HepG2 (cell line): ENCODE measurements around the gene TSHZ2. TPM values are rescaled to one million over a fixed set of nuclear protein-coding genes. Genes with fewer than 3 reads are reported as not detected.

Source experiments
- ATAC-seq: fragments of 200-7000 bp; cut with Tn5 transposase; 3 replicates; pipeline ENCODE4 v1.9.1; 2020; ENCODE audit warnings: mild to moderate bottlenecking, moderate library complexity
- BruUV-seq: library from RNA; stranded (reverse); fragments of 400-500 nt; replicated peaks from 2 replicates; lab custom pipeline; 2021; lab: Mats Ljungman, UMichigan
- CTCF ChIA-PET: fragments of 300-600 bp; formaldehyde crosslinking; extraction: SDS; loops from one replicate; lab custom pipeline; 2021; ENCODE audit warnings: low total read pairs, inconsistent platforms, low intra/inter-chr PET ratio; lab: Yijun Ruan, JAX
- POLR2A ChIA-PET: fragments of 350-600 bp; sonication (Branson Sonifier 250); formaldehyde crosslinking; loops from one replicate; lab custom pipeline; 2020; ENCODE audit warnings: antibody characterized with exemption, inconsistent platforms; lab: Yijun Ruan, JAX
- DNase-seq: peaks from one replicate; pipeline ENCODE4 v3.0.0-alpha.2; 2015; ENCODE audit warnings: low spot score
- FAIRE-seq: peaks from 3 replicates; lab custom pipeline; 2011; peaks lifted over from hg19 to GRCh38; lab: Jason Lieb, UNC
- H2AFZ ChIP-seq: one replicate; pipeline ENCODE4 v1.6.1; 2011; ENCODE audit warnings: low read length, inconsistent platforms
- H3K27ac ChIP-seq: fragments of 300-600 bp; 3 replicates; pipeline ENCODE4 v1.8.0; 2011; ENCODE audit warnings: mixed run types, mild to moderate bottlenecking, mixed read lengths, low read length, inconsistent platforms; ENCODE audit not compliant: insufficient read depth; ENCODE audit errors: extremely low read length
- H3K27me3 ChIP-seq, 2 experiments: fragments of 200-600 bp in 1 of 2; 2 replicates in 1 of 2; 3 replicates in 1 of 2; pipeline versions ENCODE4 v1.6.0 to v1.8.0; 2011; ENCODE audit warnings: low read length in 2 of 2, mild to moderate bottlenecking in 2 of 2, moderate library complexity in 2 of 2, inconsistent platforms in 1 of 2; ENCODE audit not compliant: insufficient read depth in 2 of 2, control insufficient read depth in 1 of 2
- H3K36me3 ChIP-seq, 2 experiments: fragments of 200-600 bp in 1 of 2; replicated peaks in 1 of 2; 2 replicates in 1 of 2; 3 replicates in 1 of 2; pipeline versions ENCODE4 v1.5.1 to v1.8.0; 2011; ENCODE audit warnings: low read length in 2 of 2, inconsistent platforms in 1 of 2; ENCODE audit not compliant: insufficient read depth in 2 of 2, control insufficient read depth in 1 of 2
- H3K4me1 ChIP-seq: 2 replicates; pipeline ENCODE4 v1.5.1; 2012; ENCODE audit warnings: low read length, inconsistent platforms; ENCODE audit not compliant: insufficient read depth
- H3K4me2 ChIP-seq: 2 replicates; pipeline ENCODE4 v1.6.0; 2011; ENCODE audit warnings: low read depth, low read length, inconsistent platforms
- H3K4me3 ChIP-seq, 3 experiments: fragments of 200-600 bp in 1 of 3; sonication (generic), shearing (Covaris generic) in 1 of 3; replicated peaks in 1 of 3; 2 replicates each; pipeline ENCODE4 v1.5.1; 2011 to 2016; ENCODE audit warnings: low read length in 3 of 3, inconsistent platforms in 2 of 3, low read depth in 2 of 3, mild to moderate bottlenecking in 2 of 3, control low read depth in 1 of 3, mixed read lengths in 1 of 3; ENCODE audit not compliant: insufficient read depth in 1 of 3
- H3K79me2 ChIP-seq: one replicate; pipeline ENCODE4 v1.6.1; 2011; ENCODE audit warnings: low read length, inconsistent platforms; ENCODE audit not compliant: insufficient read depth
- H3K9ac ChIP-seq: 2 replicates; pipeline ENCODE4 v1.6.0; 2011; ENCODE audit warnings: mild to moderate bottlenecking, low read depth, low read length, inconsistent platforms; ENCODE audit not compliant: insufficient read depth
- H3K9me3 ChIP-seq: 2 replicates; pipeline ENCODE4 v1.5.1; 2012; ENCODE audit warnings: mild to moderate bottlenecking, low read length
- H4K20me1 ChIP-seq: 2 replicates; pipeline ENCODE4 v1.6.0; 2011; ENCODE audit warnings: inconsistent platforms, mild to moderate bottlenecking, low read length, moderate library complexity; ENCODE audit not compliant: insufficient read depth
- CEBPB ChIP-seq: IDR thresholded peaks from 2 replicates; pipeline ENCODE4 v1.6.1; 2011; ENCODE audit warnings: low read depth, low read length, improper control_type of control experiment, borderline replicate concordance
- E2F5 ChIP-seq: sonication (generic); formaldehyde crosslinking; conservative IDR thresholded peaks from 2 replicates; pipeline ENCODE4 v1.4.0; 2020; ENCODE audit warnings: missing genetic modification reagents
- USF2 ChIP-seq, 2 experiments: sonication (generic) in 1 of 2; formaldehyde crosslinking in 1 of 2; IDR thresholded peaks; 2 replicates each; pipeline versions ENCODE4 v1.5.1 to v1.6.1; 2011 to 2020; ENCODE audit warnings: borderline replicate concordance in 1 of 2, low read depth in 1 of 2, low read length in 1 of 2, mild to moderate bottlenecking in 1 of 2, missing genetic modification reagents in 1 of 2, moderate library complexity in 1 of 2
- ZNF770 ChIP-seq: sonication (generic); formaldehyde crosslinking; IDR thresholded peaks from 2 replicates; pipeline ENCODE4 v1.5.0; 2020; ENCODE audit warnings: mild to moderate bottlenecking, missing genetic modification reagents
- WGBS: methylation state at CpG from one replicate; pipeline ENCODE4 v1.1.6; 2017; ENCODE audit warnings: low lambda C conversion rate; 5-methylcytosine and 5-hydroxymethylcytosine counted together
- in situ Hi-C: cut with HindIII; loops from 2 replicates; pipeline ENCODE4 v1.10.0; 2017; ENCODE audit warnings: low pct_unique_long_range_greater_than_20kb; ENCODE audit not compliant: extremely low pct_ligation_motif_present
- intact Hi-C: fragments of 100-400 bp; cut with micrococcal nuclease; formaldehyde crosslinking; loops from one replicate; pipeline ENCODE4 v1.10.0; 2022; ENCODE audit not compliant: unreplicated experiment
- polyA plus RNA-seq, 8 experiments: library from polyadenylated mRNA; depleted of rRNA in 3 of 8; stranded (reverse) in 7 of 8; unstranded in 1 of 8; fragments of >200 nt; fragmentation: Illumina TruSeq in 4 of 8; extraction: Trizol in 4 of 8; gene quantifications; 2 replicates each; pipeline versions ENCODE4 v1.2.1 to v1.2.3, GENCODE V29; 2011 to 2016; ENCODE audit warnings: low read depth in 4 of 8, missing spikeins in 1 of 8, mixed read lengths in 1 of 8; ENCODE audit not compliant: insufficient read depth in 1 of 8
- total RNA-seq, 5 experiments: library from RNA; depleted of rRNA; stranded (reverse); fragments of >200 nt; fragmentation: Illumina TruSeq; extraction: Trizol; gene quantifications; 2 replicates each; pipeline ENCODE4 v1.2.3, GENCODE V29; 2016; ENCODE audit warnings: low read depth in 1 of 5

The TSHZ2 gene
- total and polyA plus RNA-seq, 2 of the 13 experiments (the other 11 are each of a cell fraction or from before 2014, with no cell fraction given) = 0.01 TPM; not detected in 1

- H2AFZ ChIP-seq = no peak overlapping the region
- H4K20me1 ChIP-seq = no peaks in the 10 kb centered on the region
- ChIA-PET POLR2A (interaction anchor here (0.6 kb wide), 1 partner anchor 560 kb away, joined by 3 read pairs; no protein-coding TSS in a partner anchor), CTCF (no interaction called here)
- in situ Hi-C loops = no loop called here
- H3K4me2 ChIP-seq = no peak overlapping the region
- H3K36me3 ChIP-seq = no peaks in the 10 kb centered on the region
- 45% methylated on average over 7 of the region's 7 CpGs for WGBS
- no peak for TF ChIP-seq USF2 (IDR thresholded peaks at IDR 0.05; ENCODE audit: low read depth, low read length)
- no peak for TF ChIP-seq USF2 (CRISPR knock-in tag; IDR thresholded peaks at IDR 0.05; ENCODE audit: borderline replicate concordance)
- TF ChIP-seq E2F5 = no peak
- TF ChIP-seq ZNF770 (CRISPR knock-in tag) = 0 out of 2 replicates have a peak, but pooled peaks have one; percentile 20
- peak; percentile 6; the same call in 1 of the 2 replicates for TF ChIP-seq CEBPB
- ATAC-seq = no peak
- DNase-seq = no peak
- H3K4me3 ChIP-seq = no peak overlapping the region
- BruUV-seq = no TSS peak
- no peaks in the 10 kb centered on the region for H3K4me1 ChIP-seq
- FAIRE-seq = no peak
- intact Hi-C loops = no loop called here
- no peak overlapping the region for H3K9ac ChIP-seq
- no peaks in the 10 kb centered on the region; a peak in 2 of 5 replicates for H3K27me3 ChIP-seq
- no peaks in the 10 kb centered on the region for H3K79me2 ChIP-seq
- H3K9me3 ChIP-seq = no peaks in the 10 kb centered on the region
- H3K27ac ChIP-seq = no peak overlapping the region
Measured at GRCh38 chr20:53297154-53297529, 325.0 kb downstream of the TSHZ2 start.
